Astrocyte (in vitro differentiated cells and primary cell): ENCODE measurements around the gene GAS6. TPM values are rescaled to one million over a fixed set of nuclear protein-coding genes. Genes with fewer than 3 reads are reported as not detected.
"Not testable (repeated sequence)": the region's sequence is repeated elsewhere in the genome, so short reads cannot be mapped to it uniquely, and the experiment has no call there.

Source experiments
- DNase-seq: peaks from one replicate; pipeline ENCODE4 v3.0.0-alpha.2; 2010; ENCODE audit warnings: low read depth
- FAIRE-seq: peaks from 2 replicates; lab custom pipeline; 2011; peaks lifted over from hg19 to GRCh38; lab: Jason Lieb, UNC
- H2AFZ ChIP-seq: 2 replicates; pipeline ENCODE4 v1.6.0; 2012; ENCODE audit warnings: low read depth, low read length, inconsistent platforms
- H3K27ac ChIP-seq: 2 replicates; pipeline ENCODE4 v1.5.1; 2011; ENCODE audit warnings: low read depth, low read length, inconsistent platforms
- H3K27me3 ChIP-seq: 2 replicates; pipeline ENCODE4 v1.6.0; 2011; ENCODE audit warnings: low read length, inconsistent platforms; ENCODE audit not compliant: insufficient read depth
- H3K36me3 ChIP-seq: 2 replicates; pipeline ENCODE4 v1.5.1; 2011; ENCODE audit warnings: low read length, inconsistent platforms; ENCODE audit not compliant: insufficient read depth
- H3K4me1 ChIP-seq: 2 replicates; pipeline ENCODE4 v1.5.1; 2011; ENCODE audit warnings: low read length, inconsistent platforms; ENCODE audit not compliant: insufficient read depth
- H3K4me2 ChIP-seq: 2 replicates; pipeline ENCODE4 v1.6.0; 2012; ENCODE audit warnings: low read length, inconsistent platforms
- H3K4me3 ChIP-seq: 2 replicates; pipeline ENCODE4 v1.5.1; 2011; ENCODE audit warnings: low read depth, mild to moderate bottlenecking, low read length, inconsistent platforms; ENCODE audit not compliant: insufficient read depth
- H3K79me2 ChIP-seq: 2 replicates; pipeline ENCODE4 v1.6.0; 2012; ENCODE audit warnings: mild to moderate bottlenecking, low read length, inconsistent platforms; ENCODE audit not compliant: insufficient read depth
- H3K9ac ChIP-seq: 2 replicates; pipeline ENCODE4 v1.6.0; 2012; ENCODE audit warnings: mild to moderate bottlenecking, low read length, inconsistent platforms
- H3K9me3 ChIP-seq: 2 replicates; pipeline ENCODE4 v1.5.1; 2012; ENCODE audit warnings: low read depth, mild to moderate bottlenecking, low read length, inconsistent platforms; ENCODE audit not compliant: insufficient read depth
- H4K20me1 ChIP-seq: 2 replicates; pipeline ENCODE4 v1.6.0; 2012; ENCODE audit warnings: low read length, inconsistent platforms; ENCODE audit not compliant: insufficient read depth
- H3K27ac Mint-ChIP-seq: one replicate; pipeline ENCODE4 v1.8.0; 2021; ENCODE audit warnings: mild to moderate bottlenecking, mixed read lengths; ENCODE audit not compliant: unreplicated experiment
- H3K27me3 Mint-ChIP-seq: one replicate; pipeline ENCODE4 v1.8.0; 2021; ENCODE audit warnings: low read depth, mixed read lengths; ENCODE audit not compliant: unreplicated experiment
- H3K36me3 Mint-ChIP-seq: one replicate; pipeline ENCODE4 v1.8.0; 2021; ENCODE audit warnings: low read depth, mixed read lengths; ENCODE audit not compliant: unreplicated experiment
- H3K4me1 Mint-ChIP-seq: one replicate; pipeline ENCODE4 v1.8.0; 2021; ENCODE audit warnings: low read depth, mixed read lengths; ENCODE audit not compliant: unreplicated experiment
- H3K4me3 Mint-ChIP-seq: one replicate; pipeline ENCODE4 v1.8.0; 2021; ENCODE audit warnings: mild to moderate bottlenecking, moderate library complexity, mixed read lengths; ENCODE audit not compliant: unreplicated experiment
- H3K9me3 Mint-ChIP-seq: one replicate; pipeline ENCODE4 v1.8.0; 2021; ENCODE audit warnings: mild to moderate bottlenecking, mixed read lengths; ENCODE audit not compliant: unreplicated experiment
- CTCF ChIP-seq: IDR thresholded peaks from 2 replicates; pipeline ENCODE4 v1.5.1; 2011; ENCODE audit warnings: low read depth, mild to moderate bottlenecking, inconsistent platforms, low read length, moderate library complexity; ENCODE audit not compliant: insufficient read depth
- EZH2 ChIP-seq: IDR thresholded peaks from 2 replicates; pipeline ENCODE4 v1.6.1; 2012; ENCODE audit warnings: mild to moderate bottlenecking, low read length, inconsistent platforms; ENCODE audit not compliant: insufficient read depth
- total RNA-seq: library from RNA; stranded (reverse); gene quantifications from 2 replicates; pipeline ENCODE4 v1.2.1, GENCODE V29; 2021

Gene GAS6
- total RNA-seq, 1 donor from 2014 or later, result 287 TPM

DNA sequence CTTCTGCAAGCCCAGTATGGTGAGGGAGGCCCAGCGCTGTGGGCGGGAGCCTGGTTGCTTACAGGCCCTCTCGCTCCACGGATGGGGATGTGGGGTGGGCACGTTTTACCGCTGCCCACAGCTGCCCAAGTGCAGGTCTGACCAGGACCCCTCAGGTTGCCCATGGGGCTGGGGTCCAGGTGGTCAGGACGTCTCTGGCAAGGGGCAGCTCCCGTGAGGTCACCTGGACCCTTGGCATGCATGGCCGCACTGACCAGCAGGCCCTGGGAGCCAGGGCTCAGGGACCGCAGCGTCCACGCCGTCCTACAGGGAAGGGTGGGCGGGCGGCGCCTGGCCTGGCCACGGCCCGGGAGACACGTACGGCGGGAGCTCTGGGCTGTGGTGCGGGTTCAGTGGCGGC is 32.8 kb downstream of the GAS6 start:
- H3K27ac ChIP-seq, result no peak overlapping the region
- Mint-ChIP-seq H3K36me3 (peaks cover 13% of the 10 kb centered on the region), H3K27ac (no peak overlapping the region), H3K4me1 (no peaks in the 10 kb centered on the region), H3K27me3 (no peaks in the 10 kb centered on the region), H3K9me3 (no peaks in the 10 kb centered on the region), H3K4me3 (no peak overlapping the region)
- no peaks in the 10 kb centered on the region for H3K79me2 ChIP-seq
- no peaks in the 10 kb centered on the region for H3K4me1 ChIP-seq
- no peak for TF ChIP-seq CTCF
- TF ChIP-seq EZH2, result no peak
- H3K27me3 ChIP-seq, result no peaks in the 10 kb centered on the region
- no peak overlapping the region for H3K4me2 ChIP-seq
- no peaks in the 10 kb centered on the region for H3K9me3 ChIP-seq
- DNase-seq (no peak), FAIRE-seq (no peak)
- peaks cover 14% of the 10 kb centered on the region for H4K20me1 ChIP-seq
- no peak overlapping the region for H3K9ac ChIP-seq
- H3K4me3 ChIP-seq, result no peak overlapping the region
- no peak overlapping the region for H2AFZ ChIP-seq
- peaks cover 7% of the 10 kb centered on the region for H3K36me3 ChIP-seq

- H2AFZ ChIP-seq, H3K79me2 ChIP-seq, H3K4me2 ChIP-seq, H3K27ac ChIP-seq, FAIRE-seq, H3K4me1 ChIP-seq, H3K4me3 ChIP-seq, H3K27ac Mint-ChIP-seq, H3K27me3 ChIP-seq, H3K9ac ChIP-seq, H3K4me1 Mint-ChIP-seq, DNase-seq, H3K27me3 Mint-ChIP-seq, H3K9me3 ChIP-seq, H3K4me3 Mint-ChIP-seq, H3K36me3 ChIP-seq, H3K9me3 Mint-ChIP-seq: not testable (repeated sequence)
- peaks cover 14% of the 10 kb centered on the region for H4K20me1 ChIP-seq
- H3K36me3 Mint-ChIP-seq, result peaks cover 17% of the 10 kb centered on the region
These were observed 33.4 kb downstream of the GAS6 start for GRCh38 chr13:113830426-113830950.

DNA sequence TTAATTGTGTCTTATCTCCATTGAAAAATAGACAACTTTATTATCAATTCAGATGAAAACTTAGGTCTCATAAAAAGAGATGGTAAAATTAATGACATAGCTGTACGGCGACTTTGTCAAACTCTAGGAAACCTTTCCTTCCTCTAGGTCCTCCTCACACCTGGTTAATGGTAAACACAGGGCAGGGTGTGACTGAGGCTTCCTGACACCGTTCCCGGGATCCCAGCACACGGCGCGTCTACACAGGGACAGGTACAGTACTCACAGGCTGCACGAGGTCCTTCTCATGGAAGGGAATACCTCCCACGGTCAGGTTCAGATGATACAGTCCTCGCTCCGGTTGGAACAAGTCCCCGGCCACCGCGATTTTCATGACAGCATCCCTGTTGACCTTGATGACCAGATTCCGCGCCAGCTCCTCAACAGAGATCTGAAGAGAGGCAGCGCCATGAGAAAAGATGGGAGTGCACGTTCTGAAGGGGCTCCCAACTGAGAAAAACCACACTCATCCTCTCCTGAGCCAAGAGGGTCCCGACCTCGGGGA is 35.5 kb downstream of the GAS6 start:
- Mint-ChIP-seq H3K27ac (no peak overlapping the region), H3K4me1 (no peaks in the 10 kb centered on the region), H3K27me3 (no peaks in the 10 kb centered on the region), H3K4me3 (no peak overlapping the region), H3K36me3 (peaks cover 26% of the 10 kb centered on the region), H3K9me3 (no peaks in the 10 kb centered on the region)
- Histone ChIP-seq H4K20me1 (peaks cover 14% of the 10 kb centered on the region), H3K9me3 (no peaks in the 10 kb centered on the region), H3K4me2 (no peak overlapping the region), H3K4me3 (no peak overlapping the region), H3K4me1 (no peaks in the 10 kb centered on the region), H3K36me3 (peaks cover 3% of the 10 kb centered on the region), H3K27ac (no peak overlapping the region), H3K79me2 (no peaks in the 10 kb centered on the region), H3K9ac (no peak overlapping the region), H3K27me3 (no peaks in the 10 kb centered on the region), H2AFZ (no peak overlapping the region)
- FAIRE-seq (no peak), DNase-seq (no peak)
- no peak for TF ChIP-seq CTCF
- TF ChIP-seq EZH2, result no peak
